ENCODE measurements around the gene ANKH.

ANKH gene

DNA sequence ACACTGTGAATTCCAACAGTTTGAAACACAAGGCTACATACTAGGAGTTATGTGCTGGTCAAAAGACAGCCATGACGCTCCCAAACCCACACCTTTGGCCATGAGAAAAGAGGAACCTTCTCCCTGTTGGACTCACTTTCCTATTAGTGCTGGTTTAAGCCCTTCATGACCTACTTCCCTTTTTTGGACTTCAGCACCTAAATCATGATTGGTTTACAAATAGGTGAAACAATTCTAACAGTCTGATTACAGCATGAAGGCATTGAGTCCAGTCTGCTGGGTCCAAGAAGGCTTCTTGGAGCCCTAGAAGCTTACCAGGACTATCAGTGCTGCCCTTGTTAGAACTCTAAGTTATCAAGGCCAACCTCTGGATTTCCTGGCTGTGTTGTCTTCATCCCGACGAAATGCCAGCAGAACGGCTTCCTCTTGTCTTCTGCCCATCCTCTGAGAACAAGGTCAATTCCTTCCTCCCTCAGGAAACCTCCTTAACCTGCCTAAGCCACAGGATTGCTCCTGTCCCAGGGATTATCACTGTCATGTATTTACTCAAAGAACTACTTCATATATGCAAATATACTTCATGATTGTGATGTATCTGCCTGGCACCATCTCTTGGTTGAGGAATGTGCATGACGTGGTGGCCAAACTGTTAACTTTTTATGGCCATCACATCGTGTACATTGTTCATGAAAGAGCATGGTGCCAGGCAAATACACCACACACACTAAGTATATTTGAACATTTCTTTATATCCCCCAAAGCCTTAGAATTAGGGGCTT lies 83.6 kb downstream of the ANKH start:
- no peak for TF ChIP-seq OSR1 (CRISPR knock-in tag; IDR thresholded peaks at IDR 0.05)
- no peak for TF ChIP-seq ZC3H10 (CRISPR knock-in tag; IDR thresholded peaks at IDR 0.05)
- no peak for TF ChIP-seq RARB (CRISPR knock-in tag; IDR thresholded peaks at IDR 0.05)
- no peak for ATAC-seq

DNA sequence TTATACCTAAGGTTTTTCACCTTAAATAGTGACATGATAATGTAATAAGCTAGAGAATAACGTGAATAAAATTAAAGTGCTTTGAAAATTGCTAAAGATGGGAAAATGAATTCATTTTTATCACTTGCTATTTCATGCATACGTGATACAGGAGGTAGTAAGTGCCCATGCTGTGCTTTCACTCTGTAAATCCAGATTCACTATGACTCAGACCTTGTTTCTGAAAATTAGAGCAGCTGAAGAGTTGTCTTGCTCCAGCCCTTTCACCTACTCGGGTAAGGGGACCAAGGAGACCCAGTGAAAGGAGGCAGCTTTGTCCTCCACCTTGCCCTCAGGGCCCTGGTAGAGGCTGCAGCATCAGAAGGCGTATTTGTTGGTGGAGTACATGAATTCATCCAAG lies 87.9 kb downstream of the ANKH start:
- ATAC-seq = no peak

DNA sequence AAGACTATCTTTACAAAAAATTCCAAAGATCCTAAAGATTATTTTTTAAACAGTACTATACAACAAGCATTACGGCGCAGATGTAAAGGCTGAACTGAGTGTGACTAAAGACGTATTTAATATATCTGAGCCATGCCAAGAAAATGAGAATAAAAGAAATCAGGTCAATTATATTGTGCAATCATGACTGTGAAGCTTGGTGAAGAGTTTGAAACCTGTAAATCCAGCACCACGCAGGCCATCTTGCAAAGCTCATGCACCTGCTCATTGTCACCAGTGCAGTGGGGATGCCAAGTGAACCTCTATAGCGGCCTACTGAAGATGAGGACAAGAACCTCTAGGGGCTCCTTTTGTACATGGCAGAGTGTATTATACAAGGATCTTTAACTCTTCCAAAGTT lies 89.0 kb downstream of the ANKH start:
- no peak for TF ChIP-seq GLIS3 (CRISPR knock-in tag; IDR thresholded peaks at IDR 0.05)
- TF ChIP-seq ZFP30 (CRISPR knock-in tag; IDR thresholded peaks at IDR 0.05) = no peak
- TF ChIP-seq RARB (CRISPR knock-in tag; IDR thresholded peaks at IDR 0.05) = no peak
- no peak for TF ChIP-seq ZNF565 (CRISPR knock-in tag; conservative IDR thresholded peaks at IDR 0.05; ENCODE audit: low read depth)
- TF ChIP-seq ESRRG (CRISPR knock-in tag; IDR thresholded peaks at IDR 0.05) = no peak
- no peak for TF ChIP-seq OSR1 (CRISPR knock-in tag; IDR thresholded peaks at IDR 0.05)
- TF ChIP-seq, protein P1, sequence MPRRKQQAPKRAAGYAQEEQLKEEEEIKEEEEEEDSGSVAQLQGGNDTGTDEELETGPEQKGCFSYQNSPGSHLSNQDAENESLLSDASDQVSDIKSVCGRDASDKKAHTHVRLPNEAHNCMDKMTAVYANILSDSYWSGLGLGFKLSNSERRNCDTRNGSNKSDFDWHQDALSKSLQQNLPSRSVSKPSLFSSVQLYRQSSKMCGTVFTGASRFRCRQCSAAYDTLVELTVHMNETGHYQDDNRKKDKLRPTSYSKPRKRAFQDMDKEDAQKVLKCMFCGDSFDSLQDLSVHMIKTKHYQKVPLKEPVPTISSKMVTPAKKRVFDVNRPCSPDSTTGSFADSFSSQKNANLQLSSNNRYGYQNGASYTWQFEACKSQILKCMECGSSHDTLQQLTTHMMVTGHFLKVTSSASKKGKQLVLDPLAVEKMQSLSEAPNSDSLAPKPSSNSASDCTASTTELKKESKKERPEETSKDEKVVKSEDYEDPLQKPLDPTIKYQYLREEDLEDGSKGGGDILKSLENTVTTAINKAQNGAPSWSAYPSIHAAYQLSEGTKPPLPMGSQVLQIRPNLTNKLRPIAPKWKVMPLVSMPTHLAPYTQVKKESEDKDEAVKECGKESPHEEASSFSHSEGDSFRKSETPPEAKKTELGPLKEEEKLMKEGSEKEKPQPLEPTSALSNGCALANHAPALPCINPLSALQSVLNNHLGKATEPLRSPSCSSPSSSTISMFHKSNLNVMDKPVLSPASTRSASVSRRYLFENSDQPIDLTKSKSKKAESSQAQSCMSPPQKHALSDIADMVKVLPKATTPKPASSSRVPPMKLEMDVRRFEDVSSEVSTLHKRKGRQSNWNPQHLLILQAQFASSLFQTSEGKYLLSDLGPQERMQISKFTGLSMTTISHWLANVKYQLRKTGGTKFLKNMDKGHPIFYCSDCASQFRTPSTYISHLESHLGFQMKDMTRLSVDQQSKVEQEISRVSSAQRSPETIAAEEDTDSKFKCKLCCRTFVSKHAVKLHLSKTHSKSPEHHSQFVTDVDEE (CRISPR knock-in tag; IDR thresholded peaks at IDR 0.05) = no peak
- TF ChIP-seq ISL1 (CRISPR knock-in tag; IDR thresholded peaks at IDR 0.05) = no peak
- no peak for ATAC-seq

More for the DNA sequence above, 87.9 kb downstream of the ANKH start:
- TF ChIP-seq ZFP3 (CRISPR knock-in tag; IDR thresholded peaks at IDR 0.05) (no peak), RARB (CRISPR knock-in tag; IDR thresholded peaks at IDR 0.05) (no peak), TOX (CRISPR knock-in tag; IDR thresholded peaks at IDR 0.05; ENCODE audit: borderline replicate concordance) (no peak), GLIS3 (CRISPR knock-in tag; IDR thresholded peaks at IDR 0.05) (no peak), ESRRG (CRISPR knock-in tag; IDR thresholded peaks at IDR 0.05) (no peak), CSDC2 (CRISPR knock-in tag; IDR thresholded peaks at IDR 0.05) (no peak), TCF4 (CRISPR knock-in tag; IDR thresholded peaks at IDR 0.05; ENCODE audit: borderline replicate concordance) (no peak), ZNF8 (CRISPR knock-in tag; IDR thresholded peaks at IDR 0.05) (no peak), ZC3H10 (CRISPR knock-in tag; IDR thresholded peaks at IDR 0.05) (no peak), SNAI2 (CRISPR knock-in tag; IDR thresholded peaks at IDR 0.05) (no peak)
- TF ChIP-seq, protein P2, sequence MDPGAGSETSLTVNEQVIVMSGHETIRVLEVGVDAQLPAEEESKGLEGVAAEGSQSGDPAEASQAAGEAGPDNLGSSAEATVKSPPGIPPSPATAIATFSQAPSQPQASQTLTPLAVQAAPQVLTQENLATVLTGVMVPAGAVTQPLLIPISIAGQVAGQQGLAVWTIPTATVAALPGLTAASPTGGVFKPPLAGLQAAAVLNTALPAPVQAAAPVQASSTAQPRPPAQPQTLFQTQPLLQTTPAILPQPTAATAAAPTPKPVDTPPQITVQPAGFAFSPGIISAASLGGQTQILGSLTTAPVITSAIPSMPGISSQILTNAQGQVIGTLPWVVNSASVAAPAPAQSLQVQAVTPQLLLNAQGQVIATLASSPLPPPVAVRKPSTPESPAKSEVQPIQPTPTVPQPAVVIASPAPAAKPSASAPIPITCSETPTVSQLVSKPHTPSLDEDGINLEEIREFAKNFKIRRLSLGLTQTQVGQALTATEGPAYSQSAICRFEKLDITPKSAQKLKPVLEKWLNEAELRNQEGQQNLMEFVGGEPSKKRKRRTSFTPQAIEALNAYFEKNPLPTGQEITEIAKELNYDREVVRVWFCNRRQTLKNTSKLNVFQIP (CRISPR knock-in tag; IDR thresholded peaks at IDR 0.05; ENCODE audit: borderline replicate concordance, low read depth) = no peak
- TF ChIP-seq, protein P3, sequence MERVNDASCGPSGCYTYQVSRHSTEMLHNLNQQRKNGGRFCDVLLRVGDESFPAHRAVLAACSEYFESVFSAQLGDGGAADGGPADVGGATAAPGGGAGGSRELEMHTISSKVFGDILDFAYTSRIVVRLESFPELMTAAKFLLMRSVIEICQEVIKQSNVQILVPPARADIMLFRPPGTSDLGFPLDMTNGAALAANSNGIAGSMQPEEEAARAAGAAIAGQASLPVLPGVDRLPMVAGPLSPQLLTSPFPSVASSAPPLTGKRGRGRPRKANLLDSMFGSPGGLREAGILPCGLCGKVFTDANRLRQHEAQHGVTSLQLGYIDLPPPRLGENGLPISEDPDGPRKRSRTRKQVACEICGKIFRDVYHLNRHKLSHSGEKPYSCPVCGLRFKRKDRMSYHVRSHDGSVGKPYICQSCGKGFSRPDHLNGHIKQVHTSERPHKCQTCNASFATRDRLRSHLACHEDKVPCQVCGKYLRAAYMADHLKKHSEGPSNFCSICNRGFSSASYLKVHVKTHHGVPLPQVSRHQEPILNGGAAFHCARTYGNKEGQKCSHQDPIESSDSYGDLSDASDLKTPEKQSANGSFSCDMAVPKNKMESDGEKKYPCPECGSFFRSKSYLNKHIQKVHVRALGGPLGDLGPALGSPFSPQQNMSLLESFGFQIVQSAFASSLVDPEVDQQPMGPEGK (CRISPR knock-in tag; IDR thresholded peaks at IDR 0.05; ENCODE audit: borderline replicate concordance) = no peak

DNA sequence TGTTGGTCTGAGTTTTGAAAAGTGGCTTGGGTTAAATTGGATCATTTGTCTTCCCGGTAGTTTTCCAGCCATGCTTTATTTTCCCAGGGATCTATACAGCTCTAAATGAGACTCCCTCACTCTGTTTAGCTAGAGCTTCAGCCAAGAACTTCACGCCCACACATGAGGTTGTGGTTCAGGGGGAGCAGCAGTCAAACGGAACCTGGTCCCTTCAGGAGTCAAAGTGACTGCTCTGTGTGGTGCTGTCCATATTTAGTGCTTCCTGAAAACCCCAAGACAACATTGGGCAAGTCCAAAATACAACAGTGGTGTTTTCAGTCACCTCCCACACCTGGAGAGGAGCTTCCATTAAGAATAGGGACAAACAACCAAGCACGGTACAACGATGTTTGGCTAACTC lies 90.5 kb downstream of the ANKH start:
- ATAC-seq = no peak
- TF ChIP-seq, protein P4, sequence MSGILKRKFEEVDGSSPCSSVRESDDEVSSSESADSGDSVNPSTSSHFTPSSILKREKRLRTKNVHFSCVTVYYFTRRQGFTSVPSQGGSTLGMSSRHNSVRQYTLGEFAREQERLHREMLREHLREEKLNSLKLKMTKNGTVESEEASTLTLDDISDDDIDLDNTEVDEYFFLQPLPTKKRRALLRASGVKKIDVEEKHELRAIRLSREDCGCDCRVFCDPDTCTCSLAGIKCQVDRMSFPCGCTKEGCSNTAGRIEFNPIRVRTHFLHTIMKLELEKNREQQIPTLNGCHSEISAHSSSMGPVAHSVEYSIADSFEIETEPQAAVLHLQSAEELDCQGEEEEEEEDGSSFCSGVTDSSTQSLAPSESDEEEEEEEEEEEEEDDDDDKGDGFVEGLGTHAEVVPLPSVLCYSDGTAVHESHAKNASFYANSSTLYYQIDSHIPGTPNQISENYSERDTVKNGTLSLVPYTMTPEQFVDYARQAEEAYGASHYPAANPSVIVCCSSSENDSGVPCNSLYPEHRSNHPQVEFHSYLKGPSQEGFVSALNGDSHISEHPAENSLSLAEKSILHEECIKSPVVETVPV (CRISPR knock-in tag; IDR thresholded peaks at IDR 0.05) = no peak
- TF ChIP-seq, protein P1 (CRISPR knock-in tag; IDR thresholded peaks at IDR 0.05) = no peak
- TF ChIP-seq, protein P5, sequence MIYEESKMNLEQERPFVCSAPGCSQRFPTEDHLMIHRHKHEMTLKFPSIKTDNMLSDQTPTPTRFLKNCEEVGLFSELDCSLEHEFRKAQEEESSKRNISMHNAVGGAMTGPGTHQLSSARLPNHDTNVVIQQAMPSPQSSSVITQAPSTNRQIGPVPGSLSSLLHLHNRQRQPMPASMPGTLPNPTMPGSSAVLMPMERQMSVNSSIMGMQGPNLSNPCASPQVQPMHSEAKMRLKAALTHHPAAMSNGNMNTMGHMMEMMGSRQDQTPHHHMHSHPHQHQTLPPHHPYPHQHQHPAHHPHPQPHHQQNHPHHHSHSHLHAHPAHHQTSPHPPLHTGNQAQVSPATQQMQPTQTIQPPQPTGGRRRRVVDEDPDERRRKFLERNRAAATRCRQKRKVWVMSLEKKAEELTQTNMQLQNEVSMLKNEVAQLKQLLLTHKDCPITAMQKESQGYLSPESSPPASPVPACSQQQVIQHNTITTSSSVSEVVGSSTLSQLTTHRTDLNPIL (CRISPR knock-in tag; IDR thresholded peaks at IDR 0.05; ENCODE audit: low read depth) = no peak
- TF ChIP-seq ISL1 (CRISPR knock-in tag; IDR thresholded peaks at IDR 0.05) = no peak
- no peak for TF ChIP-seq CSDC2 (CRISPR knock-in tag; IDR thresholded peaks at IDR 0.05)
- no peak for TF ChIP-seq TOX (CRISPR knock-in tag; IDR thresholded peaks at IDR 0.05; ENCODE audit: borderline replicate concordance)
- no peak for TF ChIP-seq RARB (CRISPR knock-in tag; IDR thresholded peaks at IDR 0.05)
- TF ChIP-seq OSR1 (CRISPR knock-in tag; IDR thresholded peaks at IDR 0.05) = no peak
- TF ChIP-seq, protein P2 (CRISPR knock-in tag; IDR thresholded peaks at IDR 0.05; ENCODE audit: borderline replicate concordance, low read depth) = no peak
- TF ChIP-seq ZNF70 (CRISPR knock-in tag; IDR thresholded peaks at IDR 0.05) = no peak
- TF ChIP-seq GLIS3 (CRISPR knock-in tag; IDR thresholded peaks at IDR 0.05) = no peak
- no peak for TF ChIP-seq ZFP30 (CRISPR knock-in tag; IDR thresholded peaks at IDR 0.05)
- no peak for TF ChIP-seq ESRRG (CRISPR knock-in tag; IDR thresholded peaks at IDR 0.05)
- TF ChIP-seq ZNF8 (CRISPR knock-in tag; IDR thresholded peaks at IDR 0.05) = no peak

Measured in SK-N-SH treated with all-trans-retinoic acid at 6 μM for 48 hours (cell line).